Esophagus muscularis mucosa (tissue), 4 donors: Measurements from ENCODE around the gene DGKZ. TPM values are rescaled to one million over a fixed set of nuclear protein-coding genes. Genes with fewer than 3 reads are reported as not detected.
A peak's percentile ranks its signal among the peaks of the same experiment; 100 is the strongest.

ENCODE experiments used
- DNase-seq: peaks from one replicate; pipeline ENCODE4 v3.0.0-alpha.2; 2017; ENCODE audit errors: extremely low spot score
- H3K27ac ChIP-seq, 4 donors: fragments of 200-600 bp; sonication (generic); replicated peaks in 1 of 4; 1 replicate in 3 of 4; 2 replicates in 1 of 4; pipeline ENCODE4 v1.5.1; 2016 to 2019; ENCODE audit warnings: mild to moderate bottlenecking in 1 of 4
- H3K27me3 ChIP-seq, 4 donors: fragments of 200-600 bp; sonication (generic); one replicate each; pipeline versions ENCODE4 v1.5.1 to v1.6.0; 2016 to 2019
- H3K36me3 ChIP-seq, 4 donors: fragments of 200-600 bp; sonication (generic); one replicate each; pipeline ENCODE4 v1.5.1; 2016 to 2019
- H3K4me1 ChIP-seq, 4 donors: fragments of 200-600 bp; sonication (generic); one replicate each; pipeline ENCODE4 v1.5.1; 2016 to 2019
- H3K4me3 ChIP-seq, 4 donors: fragments of 200-600 bp; sonication (generic); 1 replicate in 2 of 4; 2 replicates in 2 of 4; pipeline ENCODE4 v1.5.1; 2016 to 2019; ENCODE audit warnings: mild to moderate bottlenecking in 4 of 4, moderate library complexity in 1 of 4
- H3K9me3 ChIP-seq, 4 donors: fragments of 200-600 bp; sonication (generic); 1 replicate in 3 of 4; 2 replicates in 1 of 4; pipeline ENCODE4 v1.5.1; 2016 to 2019
- CTCF ChIP-seq, 3 experiments: fragments of 200-600 bp in 2 of 3; fragments of 450-650 bp in 1 of 3; sonication (generic) in 2 of 3; IDR thresholded peaks; one replicate each; pipeline ENCODE4 v1.5.1; 2017 to 2019; ENCODE audit warnings: antibody characterized with exemption in 3 of 3, mild to moderate bottlenecking in 2 of 3, moderate library complexity in 1 of 3
- EP300 ChIP-seq: sonication (generic); formaldehyde crosslinking; IDR thresholded peaks from one replicate; pipeline ENCODE4 v1.6.1; 2017; ENCODE audit warnings: antibody characterized with exemption
- POLR2A ChIP-seq: fragments of 450-650 bp; IDR thresholded peaks from one replicate; pipeline ENCODE4 v1.6.1; 2017; ENCODE audit warnings: antibody characterized with exemption, moderate library complexity, mild to moderate bottlenecking, low read depth
- POLR2AphosphoS5 ChIP-seq, 2 donors: sonication (generic); formaldehyde crosslinking; IDR thresholded peaks; one replicate each; pipeline ENCODE4 v1.6.1; 2017; ENCODE audit warnings: antibody characterized with exemption in 2 of 2
- WGBS: methylation state at CpG from one replicate; pipeline ENCODE4 v1.1.5; 2018; 5-methylcytosine and 5-hydroxymethylcytosine counted together
- intact Hi-C: fragments of 100-400 bp; cut with DNase I; formaldehyde crosslinking; loops from one replicate; pipeline ENCODE4 v1.15.1; 2023
- total RNA-seq, 4 donors: library from RNA; depleted of rRNA; stranded (reverse); fragments of >200 nt; gene quantifications; one replicate each; pipeline versions ENCODE4 v1.1.0 to v1.2.1, GENCODE V29; 2016

DGKZ gene
- total RNA-seq, 4 donors from 2014 or later, result 39.4 to 85.8 (median 55.4) TPM

GRCh38 chr11:46330563-46331281, 16.5 kb upstream of the DGKZ start:
- no peak for DNase-seq
- no peak overlapping the region for H3K4me3 ChIP-seq
- H3K27me3 ChIP-seq, result peaks cover 9 to 53% (median 19%) of the 10 kb centered on the region in 4 donors
- H3K27ac ChIP-seq, result no peak overlapping the region
- H3K9me3 ChIP-seq, result no peaks in the 10 kb centered on the region
- no peak for TF ChIP-seq EP300
- TF ChIP-seq POLR2A, result no peak
- TF ChIP-seq POLR2AphosphoS5 (IDR thresholded peaks at IDR 0.05), result no peak
- TF ChIP-seq CTCF (IDR thresholded peaks at IDR 0.05), result no peak
- peaks cover 16 to 38% (median 25%) of the 10 kb centered on the region in 4 donors for H3K4me1 ChIP-seq
- H3K36me3 ChIP-seq, result no peaks in the 10 kb centered on the region
- intact Hi-C loops, result no loop called here
- WGBS, result 40% methylated on average over 11 of the region's 11 CpGs

- intact Hi-C loops, result no loop called here
- H3K4me3 ChIP-seq, result no peak overlapping the region
- TF ChIP-seq CTCF (IDR thresholded peaks at IDR 0.05), result no peak
- no peak for TF ChIP-seq EP300
- TF ChIP-seq POLR2AphosphoS5 (IDR thresholded peaks at IDR 0.05), result no peak
- no peak for TF ChIP-seq POLR2A
- H3K9me3 ChIP-seq, result no peaks in the 10 kb centered on the region
- DNase-seq, result no peak
- WGBS, result 73% methylated on average over 5 of the region's 5 CpGs
- peaks cover 16 to 38% (median 25%) of the 10 kb centered on the region in 4 donors for H3K4me1 ChIP-seq
- no peak overlapping the region for H3K27ac ChIP-seq
- H3K27me3 ChIP-seq, result peaks cover 9 to 53% (median 19%) of the 10 kb centered on the region in 4 donors
- H3K36me3 ChIP-seq, result no peaks in the 10 kb centered on the region
Observed at GRCh38 chr11:46331282-46331984, 15.8 kb upstream of the DGKZ start.

GRCh38 chr11:46332093-46332567, 15.1 kb upstream of the DGKZ start:
- no peak overlapping the region for H3K27ac ChIP-seq
- TF ChIP-seq POLR2AphosphoS5 (IDR thresholded peaks at IDR 0.05) (no peak), EP300 (no peak), POLR2A (no peak), CTCF (IDR thresholded peaks at IDR 0.05) (no peak)
- peaks cover 16 to 38% (median 25%) of the 10 kb centered on the region in 4 donors for H3K4me1 ChIP-seq
- peaks cover 9 to 53% (median 19%) of the 10 kb centered on the region in 4 donors for H3K27me3 ChIP-seq
- DNase-seq, result no peak
- H3K36me3 ChIP-seq, result no peaks in the 10 kb centered on the region
- H3K9me3 ChIP-seq, result no peaks in the 10 kb centered on the region
- intact Hi-C loops, result no loop called here
- peak overlapping the region; percentile 49 to 66 (median 60) for H3K4me3 ChIP-seq
- 29% methylated on average over 8 of the region's 8 CpGs for WGBS

GRCh38 chr11:46332568-46333393, 14.5 kb upstream of the DGKZ start:
- Histone ChIP-seq H3K27me3 (peaks cover 9 to 53% (median 19%) of the 10 kb centered on the region in 4 donors), H3K4me1 (peaks cover 17 to 35% (median 25%) of the 10 kb centered on the region in 4 donors), H3K36me3 (no peaks in the 10 kb centered on the region), H3K9me3 (no peaks in the 10 kb centered on the region), H3K4me3 (peak overlapping the region; percentile 49 to 66 (median 60)), H3K27ac (peak overlapping the region in 1 of 4 donors; percentile 26)
- 19% methylated on average over 4 of the region's 99 CpGs for WGBS
- no peak for TF ChIP-seq CTCF (IDR thresholded peaks at IDR 0.05)
- TF ChIP-seq POLR2AphosphoS5 (IDR thresholded peaks at IDR 0.05), result no peak
- TF ChIP-seq POLR2A, result no peak
- TF ChIP-seq EP300, result no peak
- no peak for DNase-seq
- intact Hi-C loops, result no loop called here
